K562 (cell line): ENCODE measurements around the gene FKRP. TPM values are rescaled to one million over a fixed set of nuclear protein-coding genes. Genes with fewer than 3 reads are reported as not detected.

ENCODE experiments used
- EGR1 ChIP-seq: fragments of 450-650 bp; conservative IDR thresholded peaks from 2 replicates; pipeline ENCODE4 v1.6.1; 2017; ENCODE audit warnings: mild to moderate bottlenecking
- FIP1L1 ChIP-seq: fragments of 200-400 bp; formaldehyde crosslinking; IDR thresholded peaks from 2 replicates; pipeline ENCODE4 v1.6.1; 2018; ENCODE audit warnings: mild to moderate bottlenecking, low read depth, low read length; ENCODE audit not compliant: poor library complexity, severe bottlenecking
- GATAD2A ChIP-seq: fragments of 450-650 bp; IDR thresholded peaks from 2 replicates; pipeline ENCODE4 v1.6.1; 2017
- MTA3 ChIP-seq: fragments of 450-650 bp; formaldehyde crosslinking; IDR thresholded peaks from 2 replicates; pipeline ENCODE4 v1.6.1; 2017; ENCODE audit warnings: mild to moderate bottlenecking, borderline replicate concordance
- POU5F1 ChIP-seq: fragments of 150-350 bp; IDR thresholded peaks from 2 replicates; pipeline ENCODE4 v1.6.1; 2014; ENCODE audit warnings: borderline replicate concordance, low read length, low read depth, mild to moderate bottlenecking; ENCODE audit not compliant: partially characterized antibody
- RB1 ChIP-seq: fragments of 450-650 bp; IDR thresholded peaks from 2 replicates; pipeline ENCODE4 v1.6.1; 2017; ENCODE audit warnings: low read depth, mild to moderate bottlenecking
- RBM39 ChIP-seq: fragments of 200-400 bp; formaldehyde crosslinking; optimal IDR thresholded peaks from 2 replicates; pipeline ENCODE3; 2018; ENCODE audit warnings: low read depth, low read length
- SREBF1 ChIP-seq: fragments of 150-350 bp; IDR thresholded peaks from 2 replicates; pipeline ENCODE4 v1.6.1; 2014; ENCODE audit warnings: antibody characterized with exemption, low read depth, low read length, borderline replicate concordance
- TCF7 ChIP-seq: sonication (generic); IDR thresholded peaks from 2 replicates; pipeline ENCODE4 v1.6.1; 2016; ENCODE audit warnings: antibody characterized with exemption, borderline replicate concordance
- ZBTB1 ChIP-seq: sonication (generic); formaldehyde crosslinking; IDR thresholded peaks from 2 replicates; pipeline ENCODE4 v1.8.1; 2023; ENCODE audit warnings: missing genetic modification reagents, low read depth, mild to moderate bottlenecking, borderline replicate concordance
- ZNF12 ChIP-seq: sonication (generic); formaldehyde crosslinking; IDR thresholded peaks from 2 replicates; pipeline ENCODE4 v1.4.0; 2020; ENCODE audit warnings: mild to moderate bottlenecking, missing genetic modification reagents
- ZNF274 ChIP-seq: IDR thresholded peaks from 2 replicates; pipeline ENCODE4 v1.6.1; 2011; ENCODE audit warnings: low read depth, mild to moderate bottlenecking, low read length, moderate library complexity, borderline replicate concordance
- ZNF311 ChIP-seq: fragments of 250-450 bp; sonication (Bioruptor Pico); IDR thresholded peaks from 2 replicates; pipeline ENCODE4 v1.4.0; 2020; ENCODE audit warnings: mild to moderate bottlenecking, moderate library complexity
- ZNF561 ChIP-seq: fragments of 450-650 bp; formaldehyde crosslinking; conservative IDR thresholded peaks from 2 replicates; pipeline ENCODE4 v1.4.0; 2020; ENCODE audit warnings: mild to moderate bottlenecking, moderate library complexity
- polyA plus RNA-seq, 8 experiments: library from polyadenylated mRNA; depleted of rRNA in 4 of 8; stranded (reverse) in 5 of 8; unstranded in 3 of 8; fragments of >200 nt; fragmentation: Nextera tagmentation in 2 of 8; fragmentation: Illumina TruSeq in 1 of 8; extraction: Ambion mirVana in 2 of 8; extraction: Trizol in 1 of 8; gene quantifications; 2 replicates each; pipeline versions ENCODE4 v1.2.1 to v1.2.3, GENCODE V29; 2011 to 2014; ENCODE audit warnings: inconsistent platforms in 1 of 8, missing spikeins in 1 of 8
- total RNA-seq, 7 experiments: library from RNA; depleted of rRNA in 6 of 7; stranded (reverse); fragments of >200 nt in 6 of 7; fragmentation: Illumina TruSeq in 2 of 7; extraction: Trizol in 2 of 7; gene quantifications; 2 replicates each; pipeline versions ENCODE4 v1.2.1 to v1.2.3, GENCODE V29; 2011 to 2021; ENCODE audit warnings: low replicate concordance in 1 of 7
- TF ChIP-seq, protein P1 (sequence below): sonication (generic); formaldehyde crosslinking; IDR thresholded peaks from 2 replicates; pipeline ENCODE4 v1.8.0; 2022; ENCODE audit warnings: mild to moderate bottlenecking, missing genetic modification reagents
- TF ChIP-seq, protein P2 (sequence below): sonication (generic); formaldehyde crosslinking; IDR thresholded peaks from 2 replicates; pipeline ENCODE4 v1.8.0; 2023; ENCODE audit warnings: mild to moderate bottlenecking, missing genetic modification reagents
- TF ChIP-seq, protein P3 (sequence below): fragments of 450-650 bp; IDR thresholded peaks from 2 replicates; pipeline ENCODE4 v1.6.1; 2016; ENCODE audit warnings: antibody characterized with exemption
- TF ChIP-seq, protein P4 (sequence below): sonication (generic); formaldehyde crosslinking; IDR thresholded peaks from 2 replicates; pipeline ENCODE4 v1.8.1; 2022; ENCODE audit warnings: missing genetic modification reagents
- TF ChIP-seq, protein P5 (sequence below), 2 experiments: fragments of 450-650 bp; IDR thresholded peaks; 2 replicates each; pipeline ENCODE4 v1.6.1; 2016

FKRP gene
- total and polyA plus RNA-seq, 9 of the 15 experiments (the other 6 are each of a cell fraction or from before 2014, with no cell fraction given): 0.68 to 16.1 (median 6.5) TPM

DNA sequence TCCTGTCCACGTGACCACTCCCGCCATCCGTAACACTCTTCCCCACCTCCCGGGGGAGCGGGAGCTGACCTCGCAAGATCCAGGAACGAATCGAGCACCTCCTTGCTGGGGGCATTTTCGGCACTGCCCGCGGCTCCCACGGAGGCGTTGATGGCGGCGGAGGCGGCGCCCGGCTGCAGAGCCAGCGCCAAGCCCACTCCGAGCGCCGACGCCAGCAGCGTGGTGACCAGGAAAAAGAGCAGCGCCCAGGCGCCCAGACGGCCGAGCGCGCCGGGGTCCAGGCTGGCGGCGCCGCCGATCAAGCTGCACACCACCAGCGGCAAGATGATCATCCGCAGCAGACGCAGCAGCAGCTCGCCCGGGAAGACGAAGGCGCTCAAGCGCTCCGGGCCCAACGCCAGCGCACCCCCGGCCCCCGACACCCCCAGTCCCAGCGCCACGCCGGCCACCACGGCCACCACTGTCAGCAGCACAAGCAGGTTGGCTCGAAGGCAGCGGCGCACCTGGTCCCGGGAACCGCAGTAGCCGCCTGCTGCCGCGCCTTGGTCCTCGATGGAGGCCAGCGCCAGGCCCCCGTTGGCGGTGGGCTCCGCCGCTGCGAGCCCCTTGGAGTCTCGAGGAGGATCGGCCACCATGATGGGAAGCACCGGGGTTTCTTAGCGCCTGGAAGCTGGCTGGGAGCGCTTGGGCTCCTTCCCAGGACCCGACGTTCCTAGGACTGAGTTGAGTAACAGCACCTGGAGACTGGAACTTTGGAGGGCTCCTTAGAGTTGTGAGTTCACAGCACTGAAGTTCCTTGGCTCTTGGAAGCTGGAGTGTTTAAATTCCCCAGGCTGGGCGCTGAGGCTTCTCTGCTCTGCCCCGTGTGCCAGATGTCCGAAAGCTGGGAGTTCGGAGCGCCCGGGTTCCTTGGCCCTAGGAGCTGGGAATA, 41.7 kb downstream of the FKRP start (continued):
- TF ChIP-seq, protein P1, sequence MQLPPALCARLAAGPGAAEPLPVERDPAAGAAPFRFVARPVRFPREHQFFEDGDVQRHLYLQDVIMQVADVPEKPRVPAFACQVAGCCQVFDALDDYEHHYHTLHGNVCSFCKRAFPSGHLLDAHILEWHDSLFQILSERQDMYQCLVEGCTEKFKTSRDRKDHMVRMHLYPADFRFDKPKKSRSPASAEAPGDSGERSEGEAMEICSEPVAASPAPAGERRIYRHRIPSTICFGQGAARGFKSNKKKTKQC: no peak
- TF ChIP-seq GATAD2A (no peak), EGR1 (no peak), FIP1L1 (peak; percentile 87), RBM39 (no peak), TCF7 (no peak), ZBTB1 (CRISPR knock-in tag) (no peak), ZNF561 (CRISPR knock-in tag) (no peak), MTA3 (peak; percentile 85), SREBF1 (no peak), ZNF274 (no peak), ZNF12 (CRISPR knock-in tag) (no peak), ZNF311 (CRISPR knock-in tag) (no peak), RB1 (peak; percentile 27; the same call in 1 of the 2 replicates), POU5F1 (no peak)
- TF ChIP-seq, protein P2, sequence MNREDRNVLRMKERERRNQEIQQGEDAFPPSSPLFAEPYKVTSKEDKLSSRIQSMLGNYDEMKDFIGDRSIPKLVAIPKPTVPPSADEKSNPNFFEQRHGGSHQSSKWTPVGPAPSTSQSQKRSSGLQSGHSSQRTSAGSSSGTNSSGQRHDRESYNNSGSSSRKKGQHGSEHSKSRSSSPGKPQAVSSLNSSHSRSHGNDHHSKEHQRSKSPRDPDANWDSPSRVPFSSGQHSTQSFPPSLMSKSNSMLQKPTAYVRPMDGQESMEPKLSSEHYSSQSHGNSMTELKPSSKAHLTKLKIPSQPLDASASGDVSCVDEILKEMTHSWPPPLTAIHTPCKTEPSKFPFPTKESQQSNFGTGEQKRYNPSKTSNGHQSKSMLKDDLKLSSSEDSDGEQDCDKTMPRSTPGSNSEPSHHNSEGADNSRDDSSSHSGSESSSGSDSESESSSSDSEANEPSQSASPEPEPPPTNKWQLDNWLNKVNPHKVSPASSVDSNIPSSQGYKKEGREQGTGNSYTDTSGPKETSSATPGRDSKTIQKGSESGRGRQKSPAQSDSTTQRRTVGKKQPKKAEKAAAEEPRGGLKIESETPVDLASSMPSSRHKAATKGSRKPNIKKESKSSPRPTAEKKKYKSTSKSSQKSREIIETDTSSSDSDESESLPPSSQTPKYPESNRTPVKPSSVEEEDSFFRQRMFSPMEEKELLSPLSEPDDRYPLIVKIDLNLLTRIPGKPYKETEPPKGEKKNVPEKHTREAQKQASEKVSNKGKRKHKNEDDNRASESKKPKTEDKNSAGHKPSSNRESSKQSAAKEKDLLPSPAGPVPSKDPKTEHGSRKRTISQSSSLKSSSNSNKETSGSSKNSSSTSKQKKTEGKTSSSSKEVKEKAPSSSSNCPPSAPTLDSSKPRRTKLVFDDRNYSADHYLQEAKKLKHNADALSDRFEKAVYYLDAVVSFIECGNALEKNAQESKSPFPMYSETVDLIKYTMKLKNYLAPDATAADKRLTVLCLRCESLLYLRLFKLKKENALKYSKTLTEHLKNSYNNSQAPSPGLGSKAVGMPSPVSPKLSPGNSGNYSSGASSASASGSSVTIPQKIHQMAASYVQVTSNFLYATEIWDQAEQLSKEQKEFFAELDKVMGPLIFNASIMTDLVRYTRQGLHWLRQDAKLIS (CRISPR knock-in tag): no peak; the same call in 1 of the 2 replicates
- TF ChIP-seq, protein P3, sequence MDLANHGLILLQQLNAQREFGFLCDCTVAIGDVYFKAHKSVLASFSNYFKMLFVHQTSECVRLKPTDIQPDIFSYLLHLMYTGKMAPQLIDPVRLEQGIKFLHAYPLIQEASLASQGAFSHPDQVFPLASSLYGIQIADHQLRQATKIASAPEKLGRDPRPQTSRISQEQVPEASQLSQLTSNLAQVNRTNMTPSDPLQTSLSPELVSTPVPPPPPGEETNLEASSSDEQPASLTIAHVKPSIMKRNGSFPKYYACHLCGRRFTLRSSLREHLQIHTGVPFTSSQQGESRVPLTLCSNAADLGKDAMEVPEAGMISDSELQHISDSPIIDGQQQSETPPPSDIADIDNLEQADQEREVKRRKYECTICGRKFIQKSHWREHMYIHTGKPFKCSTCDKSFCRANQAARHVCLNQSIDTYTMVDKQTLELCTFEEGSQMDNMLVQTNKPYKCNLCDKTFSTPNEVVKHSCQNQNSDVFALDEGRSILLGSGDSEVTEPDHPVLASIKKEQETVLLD: no peak
- TF ChIP-seq, protein P4, sequence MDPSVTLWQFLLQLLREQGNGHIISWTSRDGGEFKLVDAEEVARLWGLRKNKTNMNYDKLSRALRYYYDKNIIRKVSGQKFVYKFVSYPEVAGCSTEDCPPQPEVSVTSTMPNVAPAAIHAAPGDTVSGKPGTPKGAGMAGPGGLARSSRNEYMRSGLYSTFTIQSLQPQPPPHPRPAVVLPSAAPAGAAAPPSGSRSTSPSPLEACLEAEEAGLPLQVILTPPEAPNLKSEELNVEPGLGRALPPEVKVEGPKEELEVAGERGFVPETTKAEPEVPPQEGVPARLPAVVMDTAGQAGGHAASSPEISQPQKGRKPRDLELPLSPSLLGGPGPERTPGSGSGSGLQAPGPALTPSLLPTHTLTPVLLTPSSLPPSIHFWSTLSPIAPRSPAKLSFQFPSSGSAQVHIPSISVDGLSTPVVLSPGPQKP: no peak
- TF ChIP-seq, protein P5, sequence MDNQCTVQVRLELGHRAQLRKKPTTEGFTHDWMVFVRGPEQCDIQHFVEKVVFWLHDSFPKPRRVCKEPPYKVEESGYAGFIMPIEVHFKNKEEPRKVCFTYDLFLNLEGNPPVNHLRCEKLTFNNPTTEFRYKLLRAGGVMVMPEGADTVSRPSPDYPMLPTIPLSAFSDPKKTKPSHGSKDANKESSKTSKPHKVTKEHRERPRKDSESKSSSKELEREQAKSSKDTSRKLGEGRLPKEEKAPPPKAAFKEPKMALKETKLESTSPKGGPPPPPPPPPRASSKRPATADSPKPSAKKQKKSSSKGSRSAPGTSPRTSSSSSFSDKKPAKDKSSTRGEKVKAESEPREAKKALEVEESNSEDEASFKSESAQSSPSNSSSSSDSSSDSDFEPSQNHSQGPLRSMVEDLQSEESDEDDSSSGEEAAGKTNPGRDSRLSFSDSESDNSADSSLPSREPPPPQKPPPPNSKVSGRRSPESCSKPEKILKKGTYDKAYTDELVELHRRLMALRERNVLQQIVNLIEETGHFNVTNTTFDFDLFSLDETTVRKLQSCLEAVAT (IDR thresholded peaks at IDR 0.05): 0 out of 4 replicates have a peak, but pooled peaks have one; percentile 43 to 61
